GM12878 (cell line): ENCODE results near the gene KRTAP19-3. TPM values are rescaled to one million over a fixed set of nuclear protein-coding genes. Genes with fewer than 3 reads are reported as not detected.

Source experiments
- ATAC-seq: fragments of 200-7000 bp; cut with Tn5 transposase; 3 replicates; pipeline ENCODE4 v1.9.1; 2020; ENCODE audit warnings: mild to moderate bottlenecking, moderate library complexity
- BruUV-seq: library from RNA; stranded (reverse); fragments of 400-500 nt; replicated peaks from 2 replicates; lab custom pipeline; 2021; lab: Mats Ljungman, UMichigan
- CTCF ChIA-PET: fragments of 300-600 bp; sonication (Branson Sonifier 250); formaldehyde crosslinking; extraction: SDS; loops from one replicate; lab custom pipeline; 2021; ENCODE audit warnings: inconsistent platforms; lab: Yijun Ruan, JAX
- POLR2A ChIA-PET: fragments of 350-600 bp; formaldehyde crosslinking; extraction: SDS; loops from one replicate; lab custom pipeline; 2021; ENCODE audit warnings: inconsistent platforms; lab: Charles Lee
- RAD21 ChIA-PET: fragments of 300-600 bp; sonication (Branson Sonifier 250); formaldehyde crosslinking; loops from one replicate; lab custom pipeline; 2023; ENCODE audit warnings: antibody characterized with exemption; ENCODE audit not compliant: unreplicated experiment; lab: Charles Lee
- SMC1A ChIA-PET: fragments of 300-600 bp; sonication (Branson Sonifier 250); formaldehyde crosslinking; loops from one replicate; lab custom pipeline; 2023; ENCODE audit not compliant: unreplicated experiment, uncharacterized antibody; lab: Charles Lee
- DNase-seq: peaks from one replicate; pipeline ENCODE4 v3.0.0-alpha.2; 2011; ENCODE audit warnings: low read depth, low spot score
- FAIRE-seq: peaks from 3 replicates; lab custom pipeline; 2011; peaks lifted over from hg19 to GRCh38; lab: Jason Lieb, UNC
- H2AFZ ChIP-seq: 2 replicates; pipeline ENCODE4 v1.6.0; 2011; ENCODE audit warnings: low read depth, low read length, control low read depth; ENCODE audit not compliant: control insufficient read depth
- H3K27ac ChIP-seq: 2 replicates; pipeline ENCODE4 v1.5.1; 2011; ENCODE audit warnings: control low read depth; ENCODE audit not compliant: control insufficient read depth, insufficient read depth
- H3K27me3 ChIP-seq, 2 experiments: replicated peaks in 1 of 2; 2 replicates each; pipeline versions ENCODE4 v1.6.0 to v1.6.1; 2011; ENCODE audit warnings: low read length in 1 of 2; ENCODE audit not compliant: control insufficient read depth in 2 of 2, insufficient read depth in 2 of 2
- H3K36me3 ChIP-seq, 2 experiments: 2 replicates each; pipeline ENCODE4 v1.5.1; 2011; ENCODE audit warnings: low read length in 1 of 2; ENCODE audit not compliant: control insufficient read depth in 2 of 2, insufficient read depth in 2 of 2
- H3K4me1 ChIP-seq: 2 replicates; pipeline ENCODE4 v1.6.1; 2011; ENCODE audit warnings: mild to moderate bottlenecking, low read length, moderate library complexity, mixed read lengths; ENCODE audit not compliant: control insufficient read depth, insufficient read depth
- H3K4me2 ChIP-seq: 2 replicates; pipeline ENCODE4 v1.6.0; 2011; ENCODE audit warnings: control low read depth; ENCODE audit not compliant: control insufficient read depth, insufficient read depth
- H3K4me3 ChIP-seq: fragments of 200-600 bp; sonication (generic); 2 replicates; pipeline ENCODE4 v1.5.1; 2016
- H3K79me2 ChIP-seq: 2 replicates; pipeline ENCODE4 v1.6.0; 2011; ENCODE audit warnings: low read length; ENCODE audit not compliant: control insufficient read depth, insufficient read depth
- H3K9ac ChIP-seq: 2 replicates; pipeline ENCODE4 v1.8.0; 2011; ENCODE audit warnings: low read length, control low read depth, mixed read lengths; ENCODE audit not compliant: control insufficient read depth, insufficient read depth
- H3K9me3 ChIP-seq: replicated peaks from 3 replicates; pipeline ENCODE4 v1.5.1; 2011; ENCODE audit warnings: mild to moderate bottlenecking, low read length; ENCODE audit not compliant: control insufficient read depth, insufficient read depth
- H4K20me1 ChIP-seq: 2 replicates; pipeline ENCODE4 v1.6.0; 2011; ENCODE audit not compliant: control insufficient read depth, insufficient read depth
- EED ChIP-seq: sonication (generic); IDR thresholded peaks from 2 replicates; pipeline ENCODE4 v1.6.1; 2016; ENCODE audit warnings: antibody characterized with exemption, low read depth
- POU2F2 ChIP-seq: IDR thresholded peaks from 3 replicates; pipeline ENCODE4 v1.6.1; 2011; ENCODE audit warnings: low read depth, mild to moderate bottlenecking, low read length, borderline replicate concordance
- SPI1 ChIP-seq: IDR thresholded peaks from 2 replicates; pipeline ENCODE4 v1.6.1; 2011; ENCODE audit warnings: low read depth, mild to moderate bottlenecking, low read length, moderate library complexity, borderline replicate concordance; ENCODE audit not compliant: insufficient read depth
- ZNF207 ChIP-seq: fragments of 450-650 bp; IDR thresholded peaks from 2 replicates; pipeline ENCODE4 v1.6.1; 2014; ENCODE audit warnings: antibody characterized with exemption, mild to moderate bottlenecking, borderline replicate concordance
- ZNF24 ChIP-seq: fragments of 450-650 bp; IDR thresholded peaks from 2 replicates; pipeline ENCODE4 v1.6.1; 2017; ENCODE audit warnings: antibody characterized with exemption, mild to moderate bottlenecking
- WGBS: methylation state at CpG from one replicate; pipeline ENCODE4 v1.1.6; 2016; ENCODE audit warnings: low lambda C conversion rate; ENCODE audit not compliant: insufficient replicate concordance, insufficient coverage; ENCODE audit errors: missing lambda C conversion rate; 5-methylcytosine and 5-hydroxymethylcytosine counted together
- in situ Hi-C: fragments of 300-500 bp; cut with MboI; formaldehyde crosslinking; loops from 9 replicates; pipeline ENCODE4 v1.14.3; 2018; ENCODE audit warnings: mixed read lengths
- intact Hi-C: fragments of 100-400 bp; cut with micrococcal nuclease; formaldehyde crosslinking; loops from one replicate; pipeline ENCODE4 v1.14.2; 2022; ENCODE audit not compliant: unreplicated experiment
- polyA plus RNA-seq, 11 experiments: library from polyadenylated mRNA; depleted of rRNA in 4 of 11; unstranded in 6 of 11; stranded (reverse) in 5 of 11; fragments of >200 nt; fragmentation: Nextera tagmentation in 4 of 11; fragmentation: Illumina TruSeq in 1 of 11; extraction: Ambion mirVana in 4 of 11; extraction: Trizol in 1 of 11; gene quantifications; 1 replicate in 1 of 11; 2 replicates in 10 of 11; pipeline versions ENCODE4 v1.2.1 to v1.2.3, GENCODE V29; 2011 to 2016; ENCODE audit warnings: inconsistent platforms in 2 of 11, missing spikeins in 2 of 11, low read depth in 1 of 11
- total RNA-seq, 4 experiments: library from RNA; depleted of rRNA in 3 of 4; stranded (reverse); fragments of >200 nt in 3 of 4; fragmentation: Illumina TruSeq in 1 of 4; extraction: Trizol in 1 of 4; gene quantifications; 2 replicates each; pipeline versions ENCODE4 v1.2.1 to v1.2.3, GENCODE V29; 2013 to 2021

Gene KRTAP19-3
- total and polyA plus RNA-seq, 10 of the 15 experiments (the other 5 are each of a cell fraction or from before 2014, with no cell fraction given), result not detected

GRCh38 chr21:30486180-30486579, 5.6 kb downstream of the KRTAP19-3 start:
- H3K36me3 ChIP-seq, result no peaks in the 10 kb centered on the region
- H3K4me3 ChIP-seq, result no peak overlapping the region
- H3K27ac ChIP-seq, result no peak overlapping the region
- ATAC-seq (no peak), DNase-seq (no peak), FAIRE-seq (no peak)
- no peaks in the 10 kb centered on the region for H4K20me1 ChIP-seq
- no peaks in the 10 kb centered on the region; the same call in 2 of the 3 replicates for H3K9me3 ChIP-seq
- ChIA-PET CTCF (interaction anchor here (0.6 kb wide), 1 partner anchor 160 kb away, joined by 3 read pairs; no protein-coding TSS in a partner anchor), RAD21 (no interaction called here), POLR2A (no interaction called here), SMC1A (no interaction called here)
- H3K4me1 ChIP-seq, result no peaks in the 10 kb centered on the region
- H2AFZ ChIP-seq, result no peak overlapping the region
- intact Hi-C loops (no loop called here), in situ Hi-C loops (no loop called here)
- H3K79me2 ChIP-seq, result no peaks in the 10 kb centered on the region
- no peaks in the 10 kb centered on the region for H3K27me3 ChIP-seq
- no peak overlapping the region for H3K9ac ChIP-seq
- no TSS peak for BruUV-seq
- TF ChIP-seq ZNF24 (no peak), POU2F2 (no peak), ZNF207 (no peak), SPI1 (no peak)
- H3K4me2 ChIP-seq, result no peak overlapping the region
- 0% methylated on average over 2 of the region's 2 CpGs for WGBS

GRCh38 chr21:30482130-30482529, 9.7 kb downstream of the KRTAP19-3 start:
- no peaks in the 10 kb centered on the region for H3K79me2 ChIP-seq
- H3K36me3 ChIP-seq, result no peaks in the 10 kb centered on the region
- RAD21 ChIA-PET, result no interaction called here
- H2AFZ ChIP-seq, result no peak overlapping the region
- no peaks in the 10 kb centered on the region for H3K4me1 ChIP-seq
- FAIRE-seq, result no peak
- ATAC-seq, result no peak
- no peak overlapping the region for H3K4me3 ChIP-seq
- SMC1A ChIA-PET, result no interaction called here
- H3K27ac ChIP-seq, result no peak overlapping the region
- 18% methylated on average over 2 of the region's 2 CpGs for WGBS
- no peak for TF ChIP-seq EED
- TF ChIP-seq, all 136 proteins: peak for 0
- H3K4me2 ChIP-seq, result no peak overlapping the region
- H3K27me3 ChIP-seq, result no peaks in the 10 kb centered on the region
- H3K9me3 ChIP-seq, result no peaks in the 10 kb centered on the region; the same call in 2 of the 3 replicates
- ChIA-PET POLR2A (no interaction called here), CTCF (no interaction called here)
- intact Hi-C loops, result no loop called here
- BruUV-seq, result no TSS peak
- no peak for DNase-seq
- no peaks in the 10 kb centered on the region for H4K20me1 ChIP-seq
- no peak overlapping the region for H3K9ac ChIP-seq
- in situ Hi-C loops, result no loop called here
